GM23248 (cell line): ENCODE results near the gene ENAH. TPM values are rescaled to one million over a fixed set of nuclear protein-coding genes. Genes with fewer than 3 reads are reported as not detected.
"Not testable (repeated sequence)": the region's sequence is repeated elsewhere in the genome, so short reads cannot be mapped to it uniquely, and the experiment has no call there.

Experiments
- DNase-seq: peaks from one replicate; pipeline ENCODE4 v3.0.0-alpha.2; 2015
- H2AFZ ChIP-seq: fragments of 200-600 bp; sonication (generic); 2 replicates; pipeline ENCODE4 v1.6.1; 2016; ENCODE audit warnings: antibody characterized with exemption
- H3F3A ChIP-seq: fragments of 200-600 bp; sonication (generic); 2 replicates; pipeline ENCODE4 v1.6.1; 2016; ENCODE audit warnings: mild to moderate bottlenecking, antibody characterized with exemption, mixed run types; ENCODE audit not compliant: insufficient read depth
- H3K27ac ChIP-seq: fragments of 200-600 bp; sonication (generic); 2 replicates; pipeline ENCODE4 v1.5.1; 2016; ENCODE audit warnings: mild to moderate bottlenecking
- H3K27me3 ChIP-seq: fragments of 200-600 bp; sonication (generic); replicated peaks from 2 replicates; pipeline ENCODE4 v1.6.1; 2016; ENCODE audit warnings: mild to moderate bottlenecking; ENCODE audit not compliant: insufficient read depth
- H3K36me3 ChIP-seq: fragments of 200-600 bp; sonication (generic); 2 replicates; pipeline ENCODE4 v1.6.1; 2016; ENCODE audit warnings: low read depth, mild to moderate bottlenecking
- H3K4me1 ChIP-seq: fragments of 200-600 bp; sonication (generic); 2 replicates; pipeline ENCODE4 v1.6.1; 2016; ENCODE audit warnings: mild to moderate bottlenecking; ENCODE audit not compliant: insufficient read depth
- H3K4me2 ChIP-seq: fragments of 200-600 bp; sonication (generic); one replicate; pipeline ENCODE4 v1.6.1; 2016; ENCODE audit warnings: mild to moderate bottlenecking; ENCODE audit not compliant: unreplicated experiment
- H3K4me3 ChIP-seq: fragments of 200-600 bp; sonication (generic); 2 replicates; pipeline ENCODE4 v1.5.1; 2016; ENCODE audit warnings: mild to moderate bottlenecking
- H3K79me2 ChIP-seq: fragments of 200-600 bp; sonication (generic); 2 replicates; pipeline ENCODE4 v1.6.1; 2016; ENCODE audit warnings: mild to moderate bottlenecking; ENCODE audit not compliant: insufficient read depth
- H3K9ac ChIP-seq: fragments of 200-600 bp; sonication (generic); 2 replicates; pipeline ENCODE4 v1.6.1; 2016; ENCODE audit warnings: mild to moderate bottlenecking
- H3K9me2 ChIP-seq: fragments of 200-600 bp; sonication (generic); 2 replicates; pipeline ENCODE4 v1.6.1; 2016; ENCODE audit warnings: mixed run types, mild to moderate bottlenecking, moderate library complexity; ENCODE audit not compliant: insufficient read depth
- H3K9me3 ChIP-seq: fragments of 200-600 bp; sonication (generic); one replicate; pipeline ENCODE4 v1.6.1; 2017; ENCODE audit warnings: low read depth
- H4K20me1 ChIP-seq: fragments of 200-600 bp; sonication (generic); 2 replicates; pipeline ENCODE4 v1.6.0; 2016; ENCODE audit not compliant: insufficient read depth
- EZH2 ChIP-seq: fragments of 200-600 bp; sonication (generic); IDR thresholded peaks from 2 replicates; pipeline ENCODE4 v1.6.1; 2018; ENCODE audit warnings: antibody characterized with exemption, mild to moderate bottlenecking; ENCODE audit not compliant: insufficient read depth, poor library complexity, severe bottlenecking
- EZH2phosphoT487 ChIP-seq: fragments of 200-600 bp; sonication (generic); IDR thresholded peaks from 2 replicates; pipeline ENCODE4 v1.6.1; 2018; ENCODE audit warnings: antibody characterized with exemption, moderate library complexity, mild to moderate bottlenecking, low read depth; ENCODE audit not compliant: insufficient read depth
- WGBS, 2 experiments: methylation state at CpG; one replicate each; pipeline ENCODE4 v1.1.6; 2015 to 2017; ENCODE audit warnings: low lambda C conversion rate in 2 of 2, low coverage in 1 of 2; ENCODE audit errors: missing lambda C conversion rate in 2 of 2; 5-methylcytosine and 5-hydroxymethylcytosine counted together
- in situ Hi-C: fragments of 300-500 bp; cut with MboI; formaldehyde crosslinking; loops from 2 replicates; pipeline ENCODE4 v1.15.0; 2020
- polyA plus RNA-seq: library from polyadenylated mRNA; unstranded; fragments of >200 nt; fragmentation: Nextera tagmentation; extraction: Ambion mirVana; gene quantifications from 2 replicates; pipeline ENCODE4 v1.2.1, GENCODE V29; 2016
- total RNA-seq: library from RNA; depleted of rRNA; stranded (reverse); fragments of >200 nt; shearing (Covaris generic); gene quantifications from 2 replicates; pipeline ENCODE4 v1.2.3, GENCODE V29; 2014

Gene ENAH
- total and polyA plus RNA-seq, 2 experiments from 2014 or later = 40.1 to 125 TPM

DNA sequence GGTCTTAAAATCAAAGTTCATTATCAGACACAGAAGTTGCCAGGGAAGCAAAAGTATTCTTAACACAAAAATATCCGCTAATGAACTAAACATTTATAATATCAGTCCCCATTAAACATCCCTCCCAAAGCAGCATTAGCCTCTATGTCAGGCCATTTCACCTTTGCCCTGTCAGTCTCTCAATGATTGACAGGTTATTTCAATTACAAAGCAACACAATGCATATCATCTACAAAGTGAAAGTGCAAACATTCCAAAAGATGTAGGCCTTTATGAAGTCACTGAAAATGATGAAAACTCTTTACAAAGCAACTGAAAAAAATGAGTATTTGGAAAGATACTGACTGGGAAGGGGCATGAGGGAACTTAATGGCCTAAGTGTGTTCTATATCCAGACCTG is 14.1 kb downstream of the ENAH start:
- Histone ChIP-seq H3K4me1 (0 out of 2 replicates have a peak, but pooled peaks cover 6% of the 10 kb centered on the region), H3K4me3 (no peak overlapping the region), H3K27me3 (no peaks in the 10 kb centered on the region), H3K9ac (no peak overlapping the region), H4K20me1 (peaks cover 16% of the 10 kb centered on the region; the same call in 1 of the 2 replicates), H3K36me3 (peaks cover 25% of the 10 kb centered on the region; the same call in 1 of the 2 replicates), H3K27ac (no peak overlapping the region), H3K9me2 (no peaks in the 10 kb centered on the region), H3F3A (peaks cover 26% of the 10 kb centered on the region), H3K79me2 (peaks cover 100% of the 10 kb centered on the region), H2AFZ (no peak overlapping the region), H3K9me3 (no peaks in the 10 kb centered on the region), H3K4me2 (no peak overlapping the region)
- TF ChIP-seq EZH2phosphoT487 (no peak), EZH2 (no peak)
- DNase-seq = no peak
- in situ Hi-C loops = no loop called here
- WGBS, 2 experiments = 95 to 100% methylated on average over 1 of the region's 1 CpG

GRCh38 chr1:225637651-225638199 is 15.2 kb downstream of the ENAH start:
- in situ Hi-C loops = no loop called here
- Histone ChIP-seq H3K4me1 (0 out of 2 replicates have a peak, but pooled peaks cover 6% of the 10 kb centered on the region), H4K20me1 (peaks cover 11% of the 10 kb centered on the region; the same call in 1 of the 2 replicates)

GRCh38 chr1:225636992-225637391 is 15.9 kb downstream of the ENAH start:
- Histone ChIP-seq H4K20me1 (peaks cover 11% of the 10 kb centered on the region; the same call in 1 of the 2 replicates), H3K36me3 (peaks cover 17% of the 10 kb centered on the region; the same call in 1 of the 2 replicates), H3F3A (peaks cover 17% of the 10 kb centered on the region), H3K79me2 (peaks cover 100% of the 10 kb centered on the region)
- H3K27me3 ChIP-seq, DNase-seq, H3K4me2 ChIP-seq, H3K4me3 ChIP-seq, H3K27ac ChIP-seq, H3K9ac ChIP-seq, in situ Hi-C loops, H3K9me3 ChIP-seq, H3K9me2 ChIP-seq, H3K4me1 ChIP-seq, H2AFZ ChIP-seq: not testable (repeated sequence)
- WGBS, 2 experiments = 94 to 95% methylated on average over 8 of the region's 8 CpGs

More at GRCh38 chr1:225637651-225638199, 15.2 kb downstream of the ENAH start:
- H3K27ac ChIP-seq = no peak overlapping the region
- no peaks in the 10 kb centered on the region for H3K9me2 ChIP-seq
- no peak for DNase-seq
- H3K9me3 ChIP-seq = no peaks in the 10 kb centered on the region
- TF ChIP-seq EZH2phosphoT487 (no peak), EZH2 (no peak)
- peaks cover 17% of the 10 kb centered on the region; the same call in 1 of the 2 replicates for H3K36me3 ChIP-seq
- H2AFZ ChIP-seq = no peak overlapping the region
- H3K4me3 ChIP-seq = no peak overlapping the region
- no peak overlapping the region for H3K9ac ChIP-seq
- H3K27me3 ChIP-seq = no peaks in the 10 kb centered on the region
- 96 to 97% methylated on average over 3 of the region's 3 CpGs for WGBS, 2 experiments
- H3K4me2 ChIP-seq = no peak overlapping the region
- peaks cover 17% of the 10 kb centered on the region for H3F3A ChIP-seq
- peaks cover 100% of the 10 kb centered on the region for H3K79me2 ChIP-seq

GRCh38 chr1:225635649-225636048 is 17.3 kb downstream of the ENAH start:
- Histone ChIP-seq H2AFZ (no peak overlapping the region), H3K4me3 (no peak overlapping the region), H3F3A (peaks cover 17% of the 10 kb centered on the region), H3K36me3 (peaks cover 17% of the 10 kb centered on the region; the same call in 1 of the 2 replicates), H3K4me1 (peaks cover 11% of the 10 kb centered on the region; the same call in 1 of the 2 replicates), H3K9ac (no peak overlapping the region), H4K20me1 (peaks cover 11% of the 10 kb centered on the region; the same call in 1 of the 2 replicates), H3K27me3 (no peaks in the 10 kb centered on the region), H3K27ac (no peak overlapping the region; the same call in 1 of the 2 replicates), H3K9me3 (no peaks in the 10 kb centered on the region), H3K4me2 (no peak overlapping the region), H3K9me2 (no peaks in the 10 kb centered on the region), H3K79me2 (peaks cover 100% of the 10 kb centered on the region)
- peak; percentile 28 for DNase-seq
- in situ Hi-C loops = no loop called here
- TF ChIP-seq EZH2phosphoT487 = no peak
- TF ChIP-seq EZH2 = no peak

- H3K4me3 ChIP-seq, H3K9me2 ChIP-seq, in situ Hi-C loops, H2AFZ ChIP-seq, H3K9me3 ChIP-seq, H3K9ac ChIP-seq, H3K36me3 ChIP-seq, H3K27ac ChIP-seq, H3K27me3 ChIP-seq, DNase-seq, H3K4me2 ChIP-seq: not testable (repeated sequence)
- 95 to 99% methylated on average over 4 of the region's 4 CpGs for WGBS, 2 experiments
- peaks cover 14% of the 10 kb centered on the region; the same call in 1 of the 2 replicates for H3K4me1 ChIP-seq
- H4K20me1 ChIP-seq = peaks cover 11% of the 10 kb centered on the region; the same call in 1 of the 2 replicates
- H3K79me2 ChIP-seq = peaks cover 100% of the 10 kb centered on the region
- peaks cover 11% of the 10 kb centered on the region; the same call in 1 of the 2 replicates for H3F3A ChIP-seq
These were observed 20.1 kb downstream of the ENAH start for GRCh38 chr1:225632836-225633235.
